ENCODE measurements around the gene ALPL. TPM values are rescaled to one million over a fixed set of nuclear protein-coding genes. Genes with fewer than 3 reads are reported as not detected.

Gene ALPL
- total and polyA plus RNA-seq, 9 of the 15 experiments (the other 6 are each of a cell fraction or from before 2014, with no cell fraction given): 0.04 to 0.38 (median 0.18) TPM; not detected in 4

DNA sequence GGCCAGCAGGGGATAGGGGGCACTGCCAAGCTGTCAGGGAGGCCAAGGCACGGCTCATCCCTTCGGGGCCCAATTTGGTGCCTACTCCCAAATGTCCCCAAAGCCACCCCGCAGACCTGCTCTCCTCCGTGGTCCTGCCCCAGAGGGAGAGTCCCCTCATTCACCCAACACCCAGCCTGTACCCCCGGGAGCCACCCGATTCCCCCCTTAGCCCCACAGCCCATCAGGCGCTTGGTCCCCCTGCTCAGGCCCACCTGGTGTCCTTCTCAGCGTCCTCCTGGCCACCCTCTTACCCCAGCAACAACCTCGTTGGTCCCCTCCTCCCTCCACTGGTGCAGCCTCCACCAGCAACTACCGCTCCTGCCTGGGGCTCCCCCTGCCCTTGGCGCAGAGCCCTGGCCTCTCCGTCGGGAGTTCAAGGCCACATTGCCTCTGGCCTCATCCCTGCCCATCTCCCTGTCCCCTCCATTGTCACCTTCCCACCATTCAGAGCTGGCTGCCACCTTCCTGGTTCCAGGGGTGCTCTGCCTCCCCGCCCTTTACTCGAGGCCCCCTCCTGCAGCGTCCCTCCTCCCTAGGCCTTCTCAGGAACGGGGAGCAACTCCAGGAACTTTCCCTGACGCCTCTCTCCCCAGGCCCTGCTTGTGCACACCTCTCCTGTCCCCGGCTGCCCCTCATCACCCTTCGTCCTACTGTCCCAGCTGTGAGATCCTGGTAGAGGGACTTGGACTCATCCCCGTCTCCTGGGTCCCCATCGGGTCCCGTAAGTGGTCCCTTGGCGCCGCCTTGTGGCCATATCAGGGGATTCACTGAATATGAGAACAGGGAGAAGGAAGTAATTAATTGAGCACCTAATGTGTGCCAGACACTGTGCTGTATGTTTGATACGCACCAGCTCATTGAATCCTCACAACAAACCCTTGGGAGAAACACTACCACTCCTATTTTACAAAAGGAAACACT, 86.0 kb downstream of the ALPL start (continued):
- TF ChIP-seq, protein P1, sequence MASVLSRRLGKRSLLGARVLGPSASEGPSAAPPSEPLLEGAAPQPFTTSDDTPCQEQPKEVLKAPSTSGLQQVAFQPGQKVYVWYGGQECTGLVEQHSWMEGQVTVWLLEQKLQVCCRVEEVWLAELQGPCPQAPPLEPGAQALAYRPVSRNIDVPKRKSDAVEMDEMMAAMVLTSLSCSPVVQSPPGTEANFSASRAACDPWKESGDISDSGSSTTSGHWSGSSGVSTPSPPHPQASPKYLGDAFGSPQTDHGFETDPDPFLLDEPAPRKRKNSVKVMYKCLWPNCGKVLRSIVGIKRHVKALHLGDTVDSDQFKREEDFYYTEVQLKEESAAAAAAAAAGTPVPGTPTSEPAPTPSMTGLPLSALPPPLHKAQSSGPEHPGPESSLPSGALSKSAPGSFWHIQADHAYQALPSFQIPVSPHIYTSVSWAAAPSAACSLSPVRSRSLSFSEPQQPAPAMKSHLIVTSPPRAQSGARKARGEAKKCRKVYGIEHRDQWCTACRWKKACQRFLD (CRISPR knock-in tag; IDR thresholded peaks at IDR 0.05): no peak
- TF ChIP-seq, protein P2, sequence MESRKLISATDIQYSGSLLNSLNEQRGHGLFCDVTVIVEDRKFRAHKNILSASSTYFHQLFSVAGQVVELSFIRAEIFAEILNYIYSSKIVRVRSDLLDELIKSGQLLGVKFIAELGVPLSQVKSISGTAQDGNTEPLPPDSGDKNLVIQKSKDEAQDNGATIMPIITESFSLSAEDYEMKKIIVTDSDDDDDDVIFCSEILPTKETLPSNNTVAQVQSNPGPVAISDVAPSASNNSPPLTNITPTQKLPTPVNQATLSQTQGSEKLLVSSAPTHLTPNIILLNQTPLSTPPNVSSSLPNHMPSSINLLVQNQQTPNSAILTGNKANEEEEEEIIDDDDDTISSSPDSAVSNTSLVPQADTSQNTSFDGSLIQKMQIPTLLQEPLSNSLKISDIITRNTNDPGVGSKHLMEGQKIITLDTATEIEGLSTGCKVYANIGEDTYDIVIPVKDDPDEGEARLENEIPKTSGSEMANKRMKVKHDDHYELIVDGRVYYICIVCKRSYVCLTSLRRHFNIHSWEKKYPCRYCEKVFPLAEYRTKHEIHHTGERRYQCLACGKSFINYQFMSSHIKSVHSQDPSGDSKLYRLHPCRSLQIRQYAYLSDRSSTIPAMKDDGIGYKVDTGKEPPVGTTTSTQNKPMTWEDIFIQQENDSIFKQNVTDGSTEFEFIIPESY (CRISPR knock-in tag; IDR thresholded peaks at IDR 0.05): peak; percentile 48; the same call in 1 of the 2 replicates
- TF ChIP-seq PCBP2 (IDR thresholded peaks at IDR 0.05; ENCODE audit: low read depth, low read length, poor library complexity, severe bottlenecking) (no peak), ZNF778 (CRISPR knock-in tag; IDR thresholded peaks at IDR 0.05) (no peak), ZC3H11A (IDR thresholded peaks at IDR 0.05; ENCODE audit: low read depth, low read length) (no peak), ATF1 (CRISPR knock-in tag; IDR thresholded peaks at IDR 0.05) (no peak), ATF1 (tag; IDR thresholded peaks at IDR 0.05) (no peak), ARHGAP35 (IDR thresholded peaks at IDR 0.05; ENCODE audit: partially characterized antibody) (peak; percentile 18), XRCC5 (IDR thresholded peaks at IDR 0.05; ENCODE audit: low read depth, low read length) (peak; percentile 87; the same call in 1 of the 2 replicates), ZNF77 (CRISPR knock-in tag; IDR thresholded peaks at IDR 0.05) (no peak)
- TF ChIP-seq, protein P3, sequence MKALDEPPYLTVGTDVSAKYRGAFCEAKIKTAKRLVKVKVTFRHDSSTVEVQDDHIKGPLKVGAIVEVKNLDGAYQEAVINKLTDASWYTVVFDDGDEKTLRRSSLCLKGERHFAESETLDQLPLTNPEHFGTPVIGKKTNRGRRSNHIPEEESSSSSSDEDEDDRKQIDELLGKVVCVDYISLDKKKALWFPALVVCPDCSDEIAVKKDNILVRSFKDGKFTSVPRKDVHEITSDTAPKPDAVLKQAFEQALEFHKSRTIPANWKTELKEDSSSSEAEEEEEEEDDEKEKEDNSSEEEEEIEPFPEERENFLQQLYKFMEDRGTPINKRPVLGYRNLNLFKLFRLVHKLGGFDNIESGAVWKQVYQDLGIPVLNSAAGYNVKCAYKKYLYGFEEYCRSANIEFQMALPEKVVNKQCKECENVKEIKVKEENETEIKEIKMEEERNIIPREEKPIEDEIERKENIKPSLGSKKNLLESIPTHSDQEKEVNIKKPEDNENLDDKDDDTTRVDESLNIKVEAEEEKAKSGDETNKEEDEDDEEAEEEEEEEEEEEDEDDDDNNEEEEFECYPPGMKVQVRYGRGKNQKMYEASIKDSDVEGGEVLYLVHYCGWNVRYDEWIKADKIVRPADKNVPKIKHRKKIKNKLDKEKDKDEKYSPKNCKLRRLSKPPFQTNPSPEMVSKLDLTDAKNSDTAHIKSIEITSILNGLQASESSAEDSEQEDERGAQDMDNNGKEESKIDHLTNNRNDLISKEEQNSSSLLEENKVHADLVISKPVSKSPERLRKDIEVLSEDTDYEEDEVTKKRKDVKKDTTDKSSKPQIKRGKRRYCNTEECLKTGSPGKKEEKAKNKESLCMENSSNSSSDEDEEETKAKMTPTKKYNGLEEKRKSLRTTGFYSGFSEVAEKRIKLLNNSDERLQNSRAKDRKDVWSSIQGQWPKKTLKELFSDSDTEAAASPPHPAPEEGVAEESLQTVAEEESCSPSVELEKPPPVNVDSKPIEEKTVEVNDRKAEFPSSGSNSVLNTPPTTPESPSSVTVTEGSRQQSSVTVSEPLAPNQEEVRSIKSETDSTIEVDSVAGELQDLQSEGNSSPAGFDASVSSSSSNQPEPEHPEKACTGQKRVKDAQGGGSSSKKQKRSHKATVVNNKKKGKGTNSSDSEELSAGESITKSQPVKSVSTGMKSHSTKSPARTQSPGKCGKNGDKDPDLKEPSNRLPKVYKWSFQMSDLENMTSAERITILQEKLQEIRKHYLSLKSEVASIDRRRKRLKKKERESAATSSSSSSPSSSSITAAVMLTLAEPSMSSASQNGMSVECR (CRISPR knock-in tag; IDR thresholded peaks at IDR 0.05): peak; percentile 16; the same call in 1 of the 2 replicates
- TF ChIP-seq, protein P4, sequence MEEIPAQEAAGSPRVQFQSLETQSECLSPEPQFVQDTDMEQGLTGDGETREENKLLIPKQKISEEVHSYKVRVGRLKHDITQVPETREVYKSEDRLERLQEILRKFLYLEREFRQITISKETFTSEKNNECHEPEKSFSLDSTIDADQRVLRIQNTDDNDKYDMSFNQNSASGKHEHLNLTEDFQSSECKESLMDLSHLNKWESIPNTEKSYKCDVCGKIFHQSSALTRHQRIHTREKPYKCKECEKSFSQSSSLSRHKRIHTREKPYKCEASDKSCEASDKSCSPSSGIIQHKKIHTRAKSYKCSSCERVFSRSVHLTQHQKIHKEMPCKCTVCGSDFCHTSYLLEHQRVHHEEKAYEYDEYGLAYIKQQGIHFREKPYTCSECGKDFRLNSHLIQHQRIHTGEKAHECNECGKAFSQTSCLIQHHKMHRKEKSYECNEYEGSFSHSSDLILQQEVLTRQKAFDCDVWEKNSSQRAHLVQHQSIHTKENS (CRISPR knock-in tag; IDR thresholded peaks at IDR 0.05): no peak
- TF ChIP-seq, protein P5, sequence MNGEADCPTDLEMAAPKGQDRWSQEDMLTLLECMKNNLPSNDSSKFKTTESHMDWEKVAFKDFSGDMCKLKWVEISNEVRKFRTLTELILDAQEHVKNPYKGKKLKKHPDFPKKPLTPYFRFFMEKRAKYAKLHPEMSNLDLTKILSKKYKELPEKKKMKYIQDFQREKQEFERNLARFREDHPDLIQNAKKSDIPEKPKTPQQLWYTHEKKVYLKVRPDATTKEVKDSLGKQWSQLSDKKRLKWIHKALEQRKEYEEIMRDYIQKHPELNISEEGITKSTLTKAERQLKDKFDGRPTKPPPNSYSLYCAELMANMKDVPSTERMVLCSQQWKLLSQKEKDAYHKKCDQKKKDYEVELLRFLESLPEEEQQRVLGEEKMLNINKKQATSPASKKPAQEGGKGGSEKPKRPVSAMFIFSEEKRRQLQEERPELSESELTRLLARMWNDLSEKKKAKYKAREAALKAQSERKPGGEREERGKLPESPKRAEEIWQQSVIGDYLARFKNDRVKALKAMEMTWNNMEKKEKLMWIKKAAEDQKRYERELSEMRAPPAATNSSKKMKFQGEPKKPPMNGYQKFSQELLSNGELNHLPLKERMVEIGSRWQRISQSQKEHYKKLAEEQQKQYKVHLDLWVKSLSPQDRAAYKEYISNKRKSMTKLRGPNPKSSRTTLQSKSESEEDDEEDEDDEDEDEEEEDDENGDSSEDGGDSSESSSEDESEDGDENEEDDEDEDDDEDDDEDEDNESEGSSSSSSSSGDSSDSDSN (IDR thresholded peaks at IDR 0.05; ENCODE audit: borderline replicate concordance in 1 of 2, low read depth in 2 of 2, low read length in 2 of 2): 0 out of 4 replicates have a peak, but pooled peaks of 1 of the 2 experiments have one; percentile 31
